AG08395 (cell line): ENCODE results near the gene CRADD.
"Not testable (repeated sequence)": the region's sequence is repeated elsewhere in the genome, so short reads cannot be mapped to it uniquely, and the experiment has no call there.

Source experiments
- DNase-seq: peaks from one replicate; pipeline ENCODE4 v3.0.0; 2012; ENCODE audit warnings: mixed read lengths, low spot score

Gene CRADD

GRCh38 chr12:93873561-93873960, 196.4 kb downstream of the CRADD start:
- no peak for DNase-seq

- no peak for DNase-seq
These were observed 198.0 kb downstream of the CRADD start for GRCh38 chr12:93875157-93875556.

- no peak for DNase-seq
These were observed 199.2 kb downstream of the CRADD start for GRCh38 chr12:93876360-93876759.

- no peak for DNase-seq
These were observed 200.3 kb downstream of the CRADD start for GRCh38 chr12:93877446-93877845.

DNA sequence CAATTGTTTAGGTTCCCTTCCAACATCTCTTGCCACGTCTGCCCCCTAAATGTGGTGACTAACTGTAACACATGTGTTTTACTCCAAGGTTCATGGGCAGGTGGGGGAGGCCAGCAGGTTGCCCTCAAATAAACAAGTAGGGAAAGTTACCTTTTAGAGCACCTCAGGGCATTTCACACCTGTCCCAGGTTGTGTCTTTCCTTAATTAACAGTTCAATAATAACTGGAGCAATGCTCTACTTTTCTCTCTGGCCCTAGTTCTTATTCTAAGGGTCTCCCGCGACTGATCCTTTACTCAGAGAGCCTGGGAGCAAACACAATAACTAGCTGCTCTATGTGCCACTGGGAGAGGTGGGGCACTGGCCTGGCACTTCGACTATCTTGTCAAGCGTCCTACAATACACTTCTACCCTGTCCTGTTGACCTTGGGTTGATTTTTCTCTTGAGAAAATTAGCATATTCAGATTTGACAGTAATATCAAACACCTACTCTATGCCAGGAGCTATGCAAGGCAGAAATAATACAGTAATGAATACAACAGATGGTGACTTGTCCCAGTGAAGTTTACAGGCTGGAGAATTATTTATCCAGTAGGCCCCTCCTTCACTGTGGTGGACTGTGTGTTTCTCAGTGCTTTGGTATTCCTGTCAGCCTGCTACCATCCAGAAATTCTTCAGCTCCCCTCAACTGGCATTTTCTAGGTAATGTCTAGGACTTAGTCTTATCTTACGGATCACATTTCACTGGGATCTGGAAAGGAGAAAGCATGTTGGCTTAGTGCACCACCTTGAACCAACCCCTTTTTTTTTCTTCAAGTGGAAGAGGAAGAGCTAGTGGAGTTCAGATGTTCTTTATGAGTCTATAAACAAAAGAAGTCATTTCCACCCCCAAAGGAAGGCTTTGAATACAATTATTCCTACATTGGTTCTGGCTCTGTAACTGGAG, 202.6 kb downstream of the CRADD start:
- DNase-seq: peak; percentile 66

- DNase-seq: no peak
These were observed 203.8 kb downstream of the CRADD start for GRCh38 chr12:93880853-93881522.

DNA sequence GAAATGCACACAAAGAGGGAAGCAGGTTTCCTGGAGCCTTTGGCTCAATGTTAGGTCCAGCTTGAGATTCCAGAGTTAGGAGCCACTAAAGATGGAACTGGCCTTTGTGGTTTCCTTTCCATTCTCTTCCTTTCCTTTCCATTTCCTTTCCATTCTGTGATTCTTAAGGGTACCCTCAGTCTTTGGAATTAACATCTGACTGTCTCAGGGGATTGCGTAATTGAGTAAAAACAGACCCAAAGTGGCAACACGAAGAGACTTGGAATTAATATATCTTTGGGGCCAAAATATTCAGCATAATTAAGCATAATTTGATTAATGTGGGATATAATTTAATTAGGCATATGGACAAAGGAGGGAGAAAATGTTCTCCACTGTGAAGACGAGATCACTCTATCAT, 205.6 kb downstream of the CRADD start:
- DNase-seq: no peak

DNA sequence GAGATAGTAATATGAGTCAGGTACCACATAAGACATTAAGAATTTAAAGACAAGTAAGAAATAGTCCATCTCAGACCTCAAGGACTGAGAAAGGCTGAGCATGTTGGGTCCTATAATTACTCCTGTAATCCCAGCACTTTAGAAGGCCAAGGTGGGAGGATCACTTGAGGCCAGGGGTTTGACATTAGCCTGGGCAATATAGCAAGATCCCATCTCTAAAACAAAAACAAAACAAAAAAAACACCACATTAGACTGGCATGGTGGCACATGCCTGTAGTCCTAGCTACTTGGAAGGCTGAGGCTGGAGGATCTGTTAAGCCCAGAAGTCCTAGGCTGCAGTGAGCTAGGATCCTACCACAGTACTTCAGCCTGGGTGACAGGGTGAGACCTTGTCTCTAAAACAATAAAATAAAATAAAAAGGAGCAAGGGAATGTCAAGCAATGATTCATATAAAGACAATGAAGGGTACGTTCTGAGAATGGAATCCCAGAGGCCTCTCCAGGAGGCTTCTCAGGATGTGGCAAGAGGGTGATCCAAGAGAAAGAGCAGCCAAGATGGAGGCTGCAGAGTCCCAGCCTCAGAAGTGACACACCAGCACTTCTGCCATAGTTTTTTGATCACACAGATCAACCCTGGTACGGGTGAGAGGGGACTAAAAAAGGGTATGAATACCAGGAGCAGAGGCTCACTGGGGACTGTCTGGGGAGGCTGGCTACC, 206.4 kb downstream of the CRADD start:
- DNase-seq: peak; percentile 67

GRCh38 chr12:93884794-93885460, 207.8 kb downstream of the CRADD start:
- DNase-seq: no peak

DNA sequence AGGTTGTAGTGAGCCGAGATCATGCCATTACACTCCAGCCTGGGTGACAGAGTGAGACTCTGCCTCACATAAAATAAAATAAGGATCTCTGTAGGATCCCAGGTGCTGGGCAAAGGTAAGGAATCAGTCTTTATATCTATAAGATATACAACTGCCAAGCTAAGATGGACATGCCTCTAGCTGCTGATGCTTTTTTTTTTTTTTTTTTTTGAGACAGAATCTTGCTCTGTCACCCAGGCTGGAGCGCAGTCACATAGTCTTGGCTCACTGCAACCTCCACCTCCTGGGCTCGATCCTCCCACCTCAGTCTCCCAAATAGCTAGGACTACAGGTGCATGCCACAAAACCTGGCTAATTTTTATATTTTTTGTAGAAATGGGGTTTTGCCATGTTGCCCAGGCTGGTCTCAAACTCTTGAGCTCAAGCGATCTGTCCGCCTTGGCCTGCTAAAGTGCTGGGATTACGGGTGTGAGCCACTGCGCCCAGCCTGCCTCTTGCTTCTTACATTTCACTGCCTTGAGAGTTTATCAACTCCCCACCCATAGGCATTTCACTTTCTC, 208.9 kb downstream of the CRADD start:
- not testable (repeated sequence) for DNase-seq

DNA sequence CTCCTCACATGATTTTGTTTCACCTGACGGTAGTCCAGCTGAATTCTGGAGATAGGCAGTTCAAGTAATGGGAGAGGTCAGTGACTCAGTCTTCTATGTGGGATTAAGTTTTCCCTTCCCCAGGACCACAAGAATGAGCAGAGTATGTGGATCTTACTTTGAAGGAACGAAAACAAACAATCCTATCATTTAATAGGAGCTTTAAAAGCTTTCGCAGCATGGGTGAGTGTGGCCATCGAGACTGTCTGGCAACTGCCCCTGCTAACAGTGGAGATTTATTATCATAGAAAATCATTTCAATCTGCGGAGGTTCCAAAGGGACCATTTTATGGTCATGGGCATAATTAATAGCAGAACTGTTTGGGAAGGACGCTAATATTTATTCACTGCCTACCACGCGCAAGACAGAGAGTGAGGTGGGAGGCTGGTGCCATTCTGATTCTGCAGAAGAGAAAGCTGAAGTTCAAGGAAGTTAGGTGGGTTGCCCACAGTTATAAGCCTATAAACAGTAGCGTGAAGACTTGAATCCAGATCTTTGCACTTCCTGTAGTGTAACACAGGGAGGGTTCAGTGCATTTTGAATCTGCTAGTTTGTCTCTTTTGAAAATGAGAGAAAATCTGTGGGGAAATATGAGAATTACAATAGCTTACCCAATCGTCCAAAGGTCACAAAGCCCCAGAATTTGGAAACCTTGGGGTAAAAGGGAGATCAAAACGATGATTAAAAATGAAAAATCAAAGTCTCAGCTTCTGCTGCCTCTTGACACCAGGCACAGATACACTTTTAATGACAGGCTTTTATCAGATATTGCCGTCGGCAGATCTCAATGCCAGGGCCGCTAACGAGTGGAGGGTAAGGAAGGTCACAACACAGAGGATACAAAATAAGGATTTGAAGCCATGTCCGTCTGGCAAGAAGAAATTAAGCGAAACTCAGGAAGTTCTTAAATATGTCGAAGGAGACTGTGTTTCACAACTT, 209.6 kb downstream of the CRADD start:
- DNase-seq: peak; percentile 77

- peak; percentile 3 for DNase-seq
These were observed 211.8 kb downstream of the CRADD start for GRCh38 chr12:93888964-93889363.

GRCh38 chr12:93889516-93890212, 212.5 kb downstream of the CRADD start:
- no peak for DNase-seq

GRCh38 chr12:93892423-93893268, 215.5 kb downstream of the CRADD start:
- no peak for DNase-seq

DNA sequence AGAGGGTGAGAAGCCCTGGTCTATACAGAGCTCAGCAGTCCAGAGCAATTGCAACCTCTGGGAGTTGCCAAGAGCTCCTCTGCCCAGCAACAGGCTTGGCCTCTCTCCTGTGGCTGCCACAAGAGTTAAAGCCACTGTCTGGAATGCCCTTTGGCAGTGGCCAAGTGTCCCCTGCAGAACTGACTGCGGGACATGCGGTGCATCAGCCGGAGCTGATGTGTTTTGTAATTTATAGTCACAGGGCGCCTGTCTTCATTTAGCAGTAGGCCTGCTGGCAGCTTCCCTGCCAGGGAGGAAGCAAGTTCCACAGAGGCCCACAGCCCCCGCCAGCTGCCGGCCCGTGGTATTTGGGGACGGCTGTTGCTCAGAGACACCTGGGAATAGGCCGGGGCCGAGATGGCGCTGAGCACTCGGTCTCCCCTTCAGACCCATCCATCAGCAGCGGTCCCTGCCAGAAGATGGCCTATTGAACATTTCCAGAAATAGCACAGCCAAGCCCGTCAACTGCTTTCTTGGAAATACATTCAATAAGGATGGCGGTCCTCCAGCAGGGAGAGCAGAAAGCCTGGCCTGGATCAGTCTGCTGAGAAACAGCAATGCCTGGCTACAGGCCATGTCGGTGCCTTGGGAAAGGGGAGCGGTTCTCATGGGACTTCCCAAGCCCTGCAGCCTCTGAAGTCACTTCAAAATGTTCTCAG, 217.4 kb downstream of the CRADD start:
- DNase-seq: peak; percentile 76

DNA sequence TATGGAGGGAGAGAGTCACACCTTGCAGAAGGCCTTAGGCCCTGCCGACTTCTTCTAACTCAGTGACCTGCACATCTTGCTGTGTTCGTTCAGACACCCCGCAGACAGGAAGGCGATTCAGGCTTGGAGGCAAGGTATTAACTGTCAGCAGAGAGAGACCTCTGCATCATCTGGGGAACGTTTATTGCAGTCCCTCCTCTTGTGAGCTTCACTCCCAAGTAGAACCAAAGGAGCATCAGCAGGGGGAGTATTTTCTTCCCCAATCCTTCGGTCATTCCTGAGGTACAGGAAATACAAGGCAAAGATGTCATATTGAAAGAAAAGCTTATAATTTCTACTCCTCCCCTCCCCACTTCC, 217.9 kb downstream of the CRADD start:
- peak; percentile 32 for DNase-seq

- peak; percentile 12 for DNase-seq
These were observed 219.3 kb downstream of the CRADD start for GRCh38 chr12:93896427-93896826.

DNA sequence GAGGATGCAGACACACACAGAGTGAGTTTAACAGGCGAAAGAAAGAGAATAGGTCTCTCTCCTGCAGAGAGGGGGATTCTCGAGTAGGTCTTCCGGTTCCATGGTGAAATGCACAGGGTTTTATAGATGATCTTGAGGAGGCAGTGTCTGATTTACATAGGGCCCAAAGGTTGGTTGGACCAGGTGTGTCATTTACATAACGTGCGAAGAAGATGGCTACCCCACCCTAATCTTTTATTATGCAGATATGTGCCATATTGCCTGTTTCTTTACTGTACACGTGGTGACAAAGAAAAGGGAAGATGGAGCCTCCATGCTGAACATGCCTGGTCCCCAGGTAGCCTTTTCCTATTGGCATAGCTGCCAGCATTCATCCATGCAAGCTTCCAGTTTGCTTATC, 219.8 kb downstream of the CRADD start:
- DNase-seq: no peak
